Stimulated activated naive CD8-positive, alpha-beta T cell treated with anti-CD3 and anti-CD28 coated beads, Interleukin-15, Interleukin-2, amounts not matched to agents 100 U/mL and 50 U/mL, for 24 hours (primary cell): ENCODE data around the gene TEAD2.
A peak's percentile ranks its signal among the peaks of the same experiment; 100 is the strongest.
"Not testable (repeated sequence)": the region's sequence is repeated elsewhere in the genome, so short reads cannot be mapped to it uniquely, and the experiment has no call there.

Experiments
- ATAC-seq: fragments of 150-1000 bp; cut with Tn5 transposase; one replicate; pipeline ENCODE4 v1.10.0; 2021
- DNase-seq: peaks from one replicate; pipeline ENCODE4 v3.0.0; 2021

Gene TEAD2

GRCh38 chr19:49383599-49383998 is 21.4 kb upstream of the TEAD2 start:
- ATAC-seq = no peak
- DNase-seq = no peak

- ATAC-seq (no peak), DNase-seq (no peak)
Observed at GRCh38 chr19:49382639-49383038, 20.4 kb upstream of the TEAD2 start.

GRCh38 chr19:49380391-49380790 is 18.2 kb upstream of the TEAD2 start:
- ATAC-seq (no peak), DNase-seq (no peak)

- no peak for ATAC-seq
- no peak for DNase-seq
Observed at GRCh38 chr19:49378512-49378911, 16.3 kb upstream of the TEAD2 start.

- DNase-seq = no peak
- ATAC-seq = no peak
Observed at GRCh38 chr19:49374665-49375434, 12.6 kb upstream of the TEAD2 start.

- ATAC-seq, DNase-seq: not testable (repeated sequence)
Observed at GRCh38 chr19:49373174-49373573, 11.0 kb upstream of the TEAD2 start.

GRCh38 chr19:49371184-49371583 is 9.0 kb upstream of the TEAD2 start:
- DNase-seq (no peak), ATAC-seq (no peak)

GRCh38 chr19:49368711-49369358 is 6.6 kb upstream of the TEAD2 start:
- no peak for ATAC-seq

GRCh38 chr19:49366110-49366509 is 3.9 kb upstream of the TEAD2 start:
- ATAC-seq (no peak), DNase-seq (no peak)

More at GRCh38 chr19:49368711-49369358, 6.6 kb upstream of the TEAD2 start:
- DNase-seq = no peak

- DNase-seq = no peak
Observed at GRCh38 chr19:49364083-49364737, 2.0 kb upstream of the TEAD2 start.

GRCh38 chr19:49363268-49364082 is 1.3 kb upstream of the TEAD2 start, which contains the start of gene DKKL1:
Gene DKKL1, plus strand, starts transcription at chr19:49363877. Its CDS starts 122 bp downstream, at chr19:49363999.
- DNase-seq (peak; percentile 89), ATAC-seq (peak; percentile 82)

More at GRCh38 chr19:49364083-49364737, 2.0 kb upstream of the TEAD2 start:
- no peak for ATAC-seq

- ATAC-seq (no peak), DNase-seq (no peak)
Observed at GRCh38 chr19:49362929-49363267, 682 bp upstream of the TEAD2 start.

GRCh38 chr19:49361438-49362047 is 673 bp downstream of the TEAD2 start:
- DNase-seq = peak; percentile 36
- ATAC-seq = no peak

GRCh38 chr19:49359851-49360820 is 2.1 kb downstream of the TEAD2 start:
- ATAC-seq (no peak), DNase-seq (no peak)

GRCh38 chr19:49357186-49357585 is 5.0 kb downstream of the TEAD2 start:
- no peak for ATAC-seq
- no peak for DNase-seq

- ATAC-seq (no peak), DNase-seq (no peak)
Observed at GRCh38 chr19:49356382-49356781, 5.8 kb downstream of the TEAD2 start.

GRCh38 chr19:49355909-49356353 is 6.3 kb downstream of the TEAD2 start:
- no peak for ATAC-seq
- DNase-seq = no peak

- no peak for DNase-seq
- ATAC-seq = no peak
Observed at GRCh38 chr19:49349567-49349966, 12.6 kb downstream of the TEAD2 start.

GRCh38 chr19:49348305-49349189 is 13.7 kb downstream of the TEAD2 start:
- no peak for ATAC-seq

More at GRCh38 chr19:49348305-49349189, 13.7 kb downstream of the TEAD2 start:
- DNase-seq = no peak
